ENCODE data around the gene NUP50.
A peak's percentile ranks its signal among the peaks of the same experiment; 100 is the strongest.

NUP50 gene

DNA sequence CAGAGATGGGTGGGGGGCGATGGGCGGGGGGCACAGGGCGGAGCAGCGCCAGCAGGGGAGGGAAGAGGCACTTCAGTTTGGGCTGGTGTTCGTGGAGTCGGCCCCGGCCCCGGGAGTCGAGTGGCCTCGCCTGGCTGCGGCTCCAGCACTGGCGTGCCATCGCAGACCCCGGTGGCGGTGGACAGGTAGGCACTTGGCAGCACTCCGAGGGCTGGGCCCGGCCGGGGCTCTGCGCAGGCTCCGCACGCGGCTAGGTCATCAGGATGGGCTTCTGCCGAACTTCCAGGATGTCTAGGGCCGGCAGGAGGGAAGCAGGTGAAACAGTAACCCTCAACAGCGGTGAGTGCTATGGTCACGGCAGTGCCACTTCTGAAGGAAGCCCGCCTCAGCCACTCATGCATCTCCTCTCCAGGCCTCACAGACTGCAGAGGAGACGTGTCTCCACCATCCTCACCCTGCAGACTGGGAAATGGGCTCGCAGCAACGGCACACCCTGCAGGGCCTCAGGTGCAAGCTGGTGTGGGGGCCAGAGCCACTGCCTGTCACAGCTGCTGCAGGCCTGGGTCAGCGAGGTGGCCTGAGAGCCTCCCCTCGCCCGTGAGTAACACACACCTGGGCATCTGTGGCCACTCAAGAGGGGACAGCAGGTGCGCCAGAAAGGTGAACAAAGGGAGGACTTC, 33.3 kb downstream of the NUP50 start:
- DNase-seq, result no peak

DNA sequence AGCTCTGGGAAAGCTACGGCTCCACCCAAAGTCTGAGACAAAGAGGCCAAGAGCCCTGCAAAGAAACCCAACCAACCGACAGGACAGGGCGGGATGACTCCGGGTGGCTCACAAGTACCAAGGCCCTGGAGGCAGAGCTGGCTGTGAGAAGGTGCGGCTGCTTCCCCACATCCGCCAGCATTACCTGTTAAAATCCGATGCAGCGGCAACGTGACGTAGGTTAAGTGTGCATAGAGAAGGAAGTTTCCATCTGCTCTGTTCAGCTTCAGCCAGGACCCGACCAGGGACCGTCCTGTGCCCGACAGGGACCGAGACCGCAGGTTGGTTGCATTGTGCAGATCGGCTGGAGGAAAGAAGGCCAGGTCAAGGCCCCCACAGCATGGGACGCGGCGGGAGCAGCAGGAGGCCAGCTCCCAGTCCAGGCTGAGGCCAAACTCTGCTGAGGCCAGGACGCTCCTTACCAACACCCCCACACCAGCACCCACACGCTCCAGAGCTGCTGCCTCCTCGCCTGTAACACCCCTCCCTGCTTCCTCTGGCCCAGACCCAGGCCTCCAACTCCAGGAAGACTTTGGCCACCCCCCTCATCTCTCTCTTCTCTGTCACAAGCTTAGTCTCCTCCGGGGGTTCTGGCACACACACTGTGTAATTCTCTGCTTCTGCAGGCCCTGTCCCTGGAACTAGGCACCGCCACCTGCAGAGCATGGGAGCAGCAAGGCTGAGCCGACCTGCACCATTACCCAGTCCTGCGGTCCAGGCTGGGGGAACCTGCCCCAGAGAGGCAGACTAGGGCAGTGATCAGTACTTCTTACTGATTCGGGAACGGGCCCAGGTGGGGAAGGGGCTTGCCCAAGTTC, 34.1 kb downstream of the NUP50 start:
- DNase-seq, result no peak

DNA sequence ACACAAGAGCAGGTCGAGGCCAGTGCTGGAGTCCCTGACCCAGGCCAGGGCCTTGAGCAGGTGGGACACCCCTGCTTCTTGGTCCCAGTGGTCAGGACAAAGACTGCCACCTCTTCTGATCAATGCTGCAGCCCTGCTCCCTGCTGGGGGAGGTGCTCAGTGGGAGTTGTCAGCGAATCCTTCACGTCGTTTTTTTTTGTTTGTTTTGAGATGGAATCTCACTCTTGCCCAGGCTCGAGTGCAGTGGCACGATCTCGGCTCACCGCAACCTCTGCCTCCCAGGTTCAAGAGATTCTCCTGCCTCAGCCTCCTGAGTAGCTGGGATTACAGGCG, 34.7 kb downstream of the NUP50 start:
- DNase-seq, result no peak

DNA sequence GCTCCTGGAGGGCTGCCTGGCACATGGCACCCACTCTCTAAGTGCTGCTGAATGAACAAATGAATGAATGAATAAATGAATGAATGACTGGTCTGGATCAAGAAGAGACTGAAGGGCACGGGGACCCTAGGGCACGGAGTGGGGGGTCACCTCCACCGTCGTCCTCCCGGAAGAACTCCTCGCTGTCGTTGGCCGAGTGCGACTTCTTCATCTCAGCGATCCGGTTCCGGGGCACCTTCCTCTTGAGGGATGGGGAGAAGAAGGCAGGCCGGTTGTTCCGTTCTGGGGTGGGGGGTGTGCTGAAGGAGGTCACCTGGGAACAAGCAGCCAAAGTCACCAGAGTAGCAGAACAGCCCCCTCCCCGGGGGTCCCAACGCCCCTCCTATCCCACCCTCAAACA, 36.0 kb downstream of the NUP50 start:
- no peak for DNase-seq

DNA sequence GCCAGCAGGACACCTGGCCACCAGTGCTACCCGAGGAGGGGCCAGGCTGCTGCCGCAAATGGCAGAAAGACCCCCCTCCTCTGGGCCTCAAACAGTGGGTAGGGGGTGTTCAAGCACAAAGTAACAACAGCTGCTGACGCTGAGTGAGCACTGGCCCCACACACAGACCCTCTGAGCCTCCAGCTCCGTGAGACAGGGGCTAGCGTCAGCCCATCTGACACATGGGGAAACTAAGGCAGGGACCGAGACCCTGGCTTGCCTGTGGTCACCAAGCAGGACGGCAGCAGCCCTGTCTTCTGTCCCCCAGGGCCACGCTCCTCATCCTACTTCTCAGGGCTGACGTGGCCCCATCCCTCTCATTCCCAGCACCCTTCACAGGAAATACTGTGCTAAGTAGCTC, 36.5 kb downstream of the NUP50 start:
- no peak for DNase-seq

DNA sequence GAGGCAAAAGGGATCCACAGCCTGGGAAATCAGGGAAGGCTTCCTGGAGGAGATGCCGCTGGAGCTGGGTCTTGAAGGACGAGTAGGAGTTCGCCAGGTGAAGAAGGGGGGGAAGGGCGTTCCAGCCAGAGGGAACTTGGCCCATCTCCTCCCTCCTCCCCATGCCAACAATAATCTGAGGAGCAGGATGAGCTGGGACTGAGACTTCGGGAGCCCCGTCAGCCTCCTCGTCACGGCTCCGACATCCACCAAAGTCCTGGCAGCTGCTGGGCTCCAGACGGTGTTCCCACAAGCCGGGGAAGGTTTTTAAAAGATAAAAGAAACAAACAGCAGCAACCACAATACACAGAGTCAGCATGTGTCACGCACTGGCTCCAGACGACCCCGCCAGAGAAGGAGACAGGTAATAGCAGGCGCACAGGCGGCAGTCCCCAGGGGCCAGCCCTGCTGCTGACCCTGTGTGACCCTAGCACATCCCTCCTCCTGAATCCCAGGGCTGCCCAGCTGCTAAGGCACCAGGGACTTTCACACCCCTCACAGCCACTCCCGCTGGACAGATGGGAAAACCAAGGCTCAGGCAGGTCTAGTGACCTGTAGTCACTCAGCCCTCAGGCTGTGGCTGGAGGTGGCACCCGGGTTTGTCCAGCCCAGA, 37.3 kb downstream of the NUP50 start:
- no peak for DNase-seq

DNA sequence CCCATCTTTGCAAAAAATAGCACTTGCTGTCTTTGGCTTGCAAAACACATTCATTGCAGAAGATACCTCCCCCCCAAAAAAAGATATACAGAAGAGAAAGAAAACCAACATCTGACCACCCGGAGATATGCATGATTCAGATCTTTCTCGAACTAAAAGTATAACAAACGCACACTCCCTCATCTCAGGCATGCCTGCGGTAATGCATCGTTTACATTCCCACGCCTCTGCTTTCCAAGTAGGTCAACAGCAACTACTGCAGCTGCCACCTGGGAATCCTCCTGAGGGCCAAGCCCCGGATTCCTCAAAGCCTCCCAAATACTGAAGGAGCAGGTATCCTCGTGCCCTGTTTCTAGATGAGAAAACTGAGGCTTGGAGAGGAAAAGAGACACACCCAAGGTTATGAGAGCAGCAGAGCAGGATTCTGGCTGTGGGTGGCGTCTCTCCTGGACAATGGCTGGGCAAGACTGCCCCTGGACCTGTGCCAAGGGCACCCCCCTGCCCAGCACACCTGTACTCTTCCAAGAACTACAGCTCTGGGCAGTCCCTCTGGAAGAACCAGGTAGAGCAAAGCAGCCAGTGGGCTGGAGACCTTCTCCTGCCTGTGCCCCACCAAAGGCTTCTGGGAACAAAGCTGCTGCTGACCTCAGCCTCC, 38.1 kb downstream of the NUP50 start:
- DNase-seq, result peak; percentile 43

DNA sequence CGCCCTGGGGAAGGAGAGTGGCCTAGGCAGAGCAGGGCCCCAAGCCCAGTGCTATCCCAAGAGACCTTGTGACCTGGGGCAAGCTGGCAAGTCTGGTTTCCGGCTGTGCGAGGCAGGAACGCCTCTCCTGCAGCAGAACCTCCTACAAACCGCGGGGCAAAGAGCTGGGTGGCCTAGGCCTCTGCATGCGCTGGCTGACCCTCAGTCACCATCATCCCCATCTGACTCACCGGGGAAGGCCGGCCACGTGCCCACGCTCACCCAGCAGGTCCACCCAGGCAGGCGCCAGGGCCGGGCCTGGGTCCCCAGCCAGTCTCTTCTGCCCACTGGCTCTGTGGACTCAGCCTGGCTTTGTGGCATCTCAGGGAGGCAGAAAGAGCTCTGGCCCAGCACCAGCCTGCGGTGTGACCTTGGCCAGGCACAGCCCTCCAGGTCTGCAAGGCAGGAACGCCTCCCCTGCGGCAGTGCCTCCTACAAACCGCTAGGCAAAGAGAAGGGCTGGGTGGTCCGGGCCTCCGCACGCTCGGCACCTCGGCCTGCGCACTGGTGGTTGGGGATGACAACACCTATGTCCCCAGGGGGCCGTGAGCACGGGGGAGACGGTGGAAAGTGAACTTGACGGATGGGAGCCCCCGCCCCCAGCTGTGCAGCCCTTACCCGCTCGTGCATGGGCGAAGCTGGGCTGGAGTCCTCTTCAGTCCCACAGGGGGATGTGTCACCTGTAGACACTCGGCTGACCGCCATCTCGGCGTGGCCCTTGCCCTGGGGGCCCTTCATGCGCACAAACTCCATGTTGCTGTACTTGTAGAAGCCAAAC, 38.8 kb downstream of the NUP50 start:
- no peak for DNase-seq

DNA sequence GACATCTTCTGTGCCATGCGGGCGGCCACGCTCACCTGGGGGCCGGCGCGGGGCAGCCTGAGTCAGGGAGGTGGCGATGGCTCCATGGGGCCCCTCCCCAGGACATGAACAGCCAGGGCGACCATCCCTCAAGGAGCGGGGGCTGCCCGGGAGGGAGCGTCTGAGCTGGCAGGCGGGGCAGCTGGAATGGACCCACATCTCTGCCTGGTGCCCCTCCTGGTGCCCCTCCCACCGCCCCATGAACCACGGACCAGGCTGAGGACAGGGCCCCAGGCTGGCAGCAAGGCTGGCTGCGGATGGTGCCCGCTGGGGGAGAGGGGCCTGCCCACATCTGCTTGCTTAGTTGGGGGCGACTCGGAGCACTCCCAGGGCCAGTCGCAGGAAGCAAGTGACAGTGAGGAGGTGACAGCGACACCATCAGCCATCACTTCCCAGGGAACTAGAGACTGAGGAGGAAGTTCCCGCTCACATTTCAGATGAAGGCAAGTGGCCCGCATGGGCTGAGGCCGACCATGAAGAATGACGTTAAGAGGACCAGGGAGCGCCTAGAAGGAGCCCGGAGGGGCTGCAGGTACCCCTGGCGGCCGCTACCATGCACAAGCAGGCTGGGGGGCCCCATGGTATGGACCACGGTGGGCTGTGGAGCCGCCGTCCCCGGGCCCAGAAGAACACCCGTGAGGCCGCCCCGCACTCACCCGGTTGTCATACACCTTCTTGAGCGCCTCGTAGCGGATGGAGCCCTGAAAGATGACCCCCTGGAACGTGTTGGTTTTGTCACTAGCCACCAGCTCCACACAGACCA, 39.6 kb downstream of the NUP50 start:
- DNase-seq, result no peak

DNA sequence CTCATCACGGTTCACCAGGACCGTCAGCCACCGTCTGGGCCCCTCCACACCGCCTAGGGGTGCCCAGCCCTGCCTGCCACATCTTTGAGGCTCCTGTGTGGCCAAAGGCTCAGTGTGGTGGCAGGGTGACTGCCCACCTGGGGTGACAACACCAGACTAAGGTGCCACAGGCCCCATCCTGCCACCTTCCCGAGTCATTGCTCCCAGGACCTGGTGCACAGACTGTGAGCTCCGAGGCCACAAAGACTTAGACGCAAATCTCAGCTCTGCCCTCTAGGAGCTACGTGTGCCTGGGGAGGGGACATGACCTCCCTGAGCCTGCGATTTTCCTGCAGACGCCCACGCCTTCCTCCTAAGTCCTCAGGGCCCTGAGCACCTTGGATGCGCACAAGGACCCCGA, 40.5 kb downstream of the NUP50 start:
- no peak for DNase-seq

DNA sequence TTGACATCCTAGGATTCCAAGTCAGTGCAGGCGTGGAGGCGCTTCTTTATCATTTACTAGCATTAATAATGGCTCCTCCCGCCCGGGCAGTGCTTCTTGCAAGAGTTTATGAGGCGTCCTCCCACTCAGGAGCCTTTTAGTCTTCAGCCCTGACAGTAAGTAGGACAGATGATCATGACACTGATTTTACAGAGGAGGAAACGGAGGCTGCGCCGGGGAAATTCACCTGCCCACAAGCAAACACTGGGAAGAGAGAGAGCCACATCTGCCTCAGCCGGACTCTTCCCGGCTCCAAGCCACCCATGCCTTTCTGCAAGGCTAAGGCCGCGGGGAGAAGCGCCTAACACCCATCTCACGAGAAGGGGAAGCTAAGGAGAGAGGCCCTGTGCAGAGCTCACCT, 41.1 kb downstream of the NUP50 start:
- DNase-seq, result no peak

DNA sequence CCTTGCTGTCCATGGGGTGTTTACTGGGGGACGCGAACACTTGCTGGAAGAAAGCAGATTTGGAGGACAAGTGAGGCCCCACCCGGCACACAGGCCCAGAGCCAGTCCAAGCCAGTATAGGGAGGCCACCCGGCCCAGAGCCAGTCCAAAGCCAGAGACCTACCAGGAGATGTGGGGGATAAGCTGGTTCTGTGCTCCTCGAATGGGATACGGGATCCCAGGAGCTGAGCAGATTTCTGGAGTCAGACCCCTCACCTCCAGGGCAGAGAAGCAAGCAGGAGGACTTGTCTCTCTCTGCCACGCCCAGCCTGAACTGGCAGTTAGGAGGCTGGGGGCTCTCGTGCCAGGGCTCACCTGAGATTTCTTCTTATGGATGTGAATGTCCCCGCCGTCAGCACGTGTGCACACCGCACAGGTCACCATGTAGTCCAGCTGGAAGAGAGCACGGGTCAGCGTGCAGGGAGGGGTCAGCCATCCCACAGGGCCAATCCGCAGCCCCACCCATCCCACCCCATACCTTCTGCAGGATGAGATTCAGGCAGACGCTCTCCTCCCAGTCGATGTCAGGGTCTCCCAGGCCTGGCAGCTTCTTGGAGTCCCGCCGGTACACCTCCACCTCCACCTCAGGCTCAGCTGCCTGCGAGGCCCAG, 41.7 kb downstream of the NUP50 start:
- DNase-seq, result no peak

DNA sequence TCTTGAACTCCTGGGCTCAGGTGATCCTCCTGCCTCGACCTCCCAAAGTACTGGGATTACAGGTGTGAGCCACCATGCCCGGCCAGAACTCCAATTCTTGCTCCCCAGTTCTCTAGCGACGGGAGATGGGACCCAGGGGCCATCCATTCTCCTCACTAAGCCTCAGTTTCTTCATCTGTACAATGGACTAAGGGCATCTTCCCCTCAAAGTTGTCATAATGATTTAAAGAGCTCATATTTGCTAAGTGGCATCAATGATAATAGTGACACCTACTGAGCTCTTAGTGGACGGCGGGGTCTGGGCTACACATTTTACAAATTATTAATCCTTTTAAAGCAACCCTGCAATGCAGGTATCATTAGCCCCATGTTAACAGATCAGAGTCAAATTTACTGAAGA, 42.5 kb downstream of the NUP50 start:
- DNase-seq, result no peak

DNA sequence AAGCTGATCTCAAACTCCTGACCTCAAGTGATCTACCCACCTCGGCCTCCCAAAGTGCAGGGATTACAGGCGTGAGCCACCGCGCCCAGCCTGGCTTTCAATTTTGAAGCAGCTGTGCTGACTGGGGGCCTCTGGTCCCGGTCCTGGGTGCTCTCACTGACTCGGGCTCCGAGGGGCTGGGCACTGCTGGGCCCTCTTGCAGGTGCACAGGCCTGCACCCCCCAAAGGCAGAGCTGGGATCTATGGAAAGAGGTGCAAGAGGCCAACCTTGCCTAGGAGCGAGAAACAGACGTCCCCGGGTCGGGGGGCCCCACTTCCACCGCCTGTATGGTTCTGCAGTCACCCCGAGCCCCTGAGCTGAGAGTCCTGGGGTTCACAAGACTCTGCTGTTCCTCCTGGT, 43.8 kb downstream of the NUP50 start:
- no peak for DNase-seq

DNA sequence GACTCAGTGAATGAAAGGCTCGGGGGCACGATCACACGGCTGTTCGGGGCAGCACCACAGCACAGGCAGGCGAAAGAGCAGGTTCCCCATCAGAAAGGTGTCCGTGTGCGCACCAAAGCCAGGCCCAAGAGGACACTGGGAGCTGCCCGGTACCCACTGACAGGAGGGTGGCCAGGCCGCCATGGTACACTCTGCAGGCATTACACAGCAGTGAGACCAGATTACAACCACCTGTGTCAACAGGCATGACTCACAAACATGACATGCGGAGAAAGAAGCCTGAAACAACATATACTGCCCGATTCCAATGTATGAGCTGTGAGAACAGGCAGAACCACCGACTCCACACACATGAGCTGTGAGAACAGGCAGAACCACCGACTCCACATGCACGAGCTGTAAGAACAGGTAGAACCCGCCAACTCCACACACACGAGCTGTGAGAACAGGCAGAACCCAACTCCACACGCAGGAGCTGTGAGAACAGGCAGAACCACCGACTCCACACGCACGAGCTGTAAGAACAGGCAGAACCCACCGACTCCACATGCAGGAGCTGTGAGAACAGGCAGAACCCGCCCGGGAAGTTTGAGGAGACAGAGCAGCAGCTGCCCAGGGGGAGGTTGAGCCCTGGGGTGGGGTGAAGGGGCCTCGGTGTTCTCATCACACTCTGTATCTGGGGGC, 44.4 kb downstream of the NUP50 start:
- DNase-seq, result peak; percentile 44

DNA sequence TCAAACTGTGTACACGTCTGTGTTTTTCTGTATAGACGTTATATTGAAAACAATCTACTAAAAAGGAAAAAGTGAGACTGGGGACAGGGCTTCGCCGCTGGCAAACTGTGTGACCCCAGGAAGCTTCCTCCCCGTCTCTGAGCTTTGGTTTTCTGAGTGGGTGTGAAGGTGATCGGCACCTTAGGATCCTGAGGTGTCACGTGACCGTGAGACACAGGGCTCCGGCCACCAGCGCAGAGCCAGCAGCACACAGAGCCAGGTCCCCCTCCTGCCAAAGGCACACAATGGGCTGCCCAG, 44.9 kb downstream of the NUP50 start:
- no peak for DNase-seq

DNA sequence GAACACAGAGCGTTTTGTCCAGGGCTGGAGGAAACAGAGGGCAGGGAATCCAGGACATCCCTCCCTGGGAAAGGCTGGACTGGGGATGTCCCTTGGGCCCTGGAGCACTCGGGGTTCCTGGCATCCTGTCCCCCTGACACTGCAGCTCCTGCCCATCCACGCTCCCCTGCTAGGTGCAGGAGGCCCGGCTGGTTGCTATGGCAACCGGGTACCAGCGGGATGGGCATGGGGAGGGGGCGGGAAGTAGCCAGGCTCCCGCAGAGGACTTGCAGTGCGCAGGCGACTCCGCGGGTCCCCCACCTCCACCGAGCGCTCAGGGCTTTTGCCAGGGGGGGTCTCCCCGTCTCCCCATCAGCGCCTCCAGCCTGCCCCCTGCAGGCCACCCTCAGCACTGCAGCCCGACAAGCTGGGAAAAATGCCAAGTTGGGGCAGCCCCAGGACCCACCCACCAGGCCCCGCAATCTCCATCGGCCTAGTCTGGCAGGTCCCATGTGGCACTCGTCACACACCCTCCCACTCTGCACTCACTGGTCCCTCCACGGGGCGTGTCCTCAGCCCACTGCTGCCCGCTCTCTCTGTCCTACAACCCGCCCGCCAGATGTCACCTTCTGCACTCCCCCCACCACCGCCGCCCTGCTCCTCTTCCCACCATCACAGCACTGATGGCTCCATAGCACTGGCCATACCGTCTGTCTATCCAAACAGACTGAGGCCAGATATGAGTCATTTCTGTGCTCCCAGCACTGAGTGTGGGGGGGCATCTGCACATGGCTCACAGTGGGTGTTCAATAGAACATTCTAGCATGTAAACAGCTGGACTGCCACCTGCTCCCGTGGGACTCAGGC, 45.5 kb downstream of the NUP50 start:
- DNase-seq, result peak; percentile 81

DNA sequence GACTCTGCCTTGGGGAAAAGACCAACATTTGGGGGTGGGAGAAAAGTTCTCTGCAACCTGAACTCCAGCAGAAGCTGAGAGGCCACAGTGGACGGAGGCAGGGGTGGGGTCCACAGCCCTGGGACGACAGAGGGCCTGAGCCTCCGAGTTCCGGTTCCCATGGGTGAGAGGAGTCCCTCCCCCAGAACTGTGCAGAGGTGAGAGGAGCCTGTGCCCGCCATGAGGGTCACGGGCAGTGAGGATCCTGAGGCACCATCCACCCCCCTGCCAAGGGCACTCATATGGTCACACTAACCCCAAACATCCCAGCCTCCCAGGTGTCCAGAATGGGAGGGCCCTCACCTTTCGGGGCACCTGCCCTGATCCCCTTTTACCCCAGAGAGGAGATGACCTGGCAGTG, 46.4 kb downstream of the NUP50 start:
- no peak for DNase-seq

DNA sequence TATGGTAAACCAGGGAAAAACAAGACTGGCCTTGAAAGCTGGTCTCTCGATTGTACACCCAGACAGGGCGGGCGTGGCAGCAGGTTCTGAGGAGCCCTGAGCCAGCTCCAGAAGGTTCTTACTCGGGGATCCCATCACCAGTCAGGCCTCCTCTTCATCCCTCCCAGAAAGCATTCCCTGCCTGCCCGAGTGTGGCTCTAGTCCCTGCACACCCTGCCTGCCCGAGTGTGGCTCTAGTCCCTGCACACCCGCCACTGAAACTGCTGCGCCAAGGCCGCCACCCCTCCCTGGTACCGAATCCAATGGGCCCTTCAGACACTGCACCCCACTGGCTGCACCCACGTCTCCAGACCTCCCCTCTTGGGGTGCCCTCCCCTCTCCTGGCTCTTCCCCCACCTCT, 46.9 kb downstream of the NUP50 start:
- no peak for DNase-seq

DNA sequence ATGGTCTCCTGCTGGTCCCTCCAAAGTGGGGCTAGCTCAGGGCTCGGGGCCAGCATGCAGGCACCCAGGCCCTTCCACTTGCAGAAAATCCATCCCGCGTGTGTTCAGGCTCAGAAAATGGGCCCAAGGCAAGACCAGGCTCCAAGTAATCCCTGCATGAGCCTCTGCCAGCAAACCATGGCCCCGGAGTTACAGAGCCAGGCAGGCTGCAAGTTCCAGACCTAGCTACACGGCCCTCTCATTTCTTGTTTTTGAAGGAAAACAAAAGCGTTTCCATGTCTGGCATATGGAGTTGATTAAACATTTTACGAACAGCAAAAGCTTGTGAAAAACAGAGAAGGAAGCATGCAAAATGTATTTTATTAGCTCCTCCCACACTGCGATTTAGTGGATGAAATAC, 47.3 kb downstream of the NUP50 start:
- DNase-seq, result peak; percentile 13

Measured in EL (cell line).